Activated CD4-positive, alpha-beta T cell treated with anti-CD3 and anti-CD28 coated beads, Interleukin-2, Interleukin-6, amounts not matched to agents 100 ng/mL and 50 ng/mL, durations not matched to agents 16 hours and 8 hours (primary cell): ENCODE data around the gene NEK1.

Source experiments
- DNase-seq: peaks from one replicate; pipeline ENCODE4 v3.0.0-alpha.2; 2020

The NEK1 gene

DNA sequence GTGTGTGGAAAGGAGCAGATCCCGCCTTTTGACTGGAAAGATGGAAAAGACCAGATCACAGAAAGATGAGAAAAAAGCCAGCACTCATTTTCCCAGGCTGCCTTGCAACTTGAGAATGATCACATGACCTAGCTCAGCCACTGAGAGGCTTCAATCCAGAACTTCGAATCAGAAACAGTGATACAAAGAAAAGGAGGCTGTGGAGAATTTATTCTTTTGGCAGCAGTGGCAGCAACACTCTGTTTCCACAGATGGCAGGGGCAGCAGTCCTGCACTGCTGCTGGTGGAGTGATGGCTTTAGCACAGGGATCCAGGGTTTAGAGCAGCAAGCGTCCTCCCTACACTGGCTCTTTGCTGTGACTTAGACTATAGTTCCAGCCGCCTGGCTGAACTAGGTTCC is 263.8 kb downstream of the NEK1 start:
- DNase-seq = no peak

DNA sequence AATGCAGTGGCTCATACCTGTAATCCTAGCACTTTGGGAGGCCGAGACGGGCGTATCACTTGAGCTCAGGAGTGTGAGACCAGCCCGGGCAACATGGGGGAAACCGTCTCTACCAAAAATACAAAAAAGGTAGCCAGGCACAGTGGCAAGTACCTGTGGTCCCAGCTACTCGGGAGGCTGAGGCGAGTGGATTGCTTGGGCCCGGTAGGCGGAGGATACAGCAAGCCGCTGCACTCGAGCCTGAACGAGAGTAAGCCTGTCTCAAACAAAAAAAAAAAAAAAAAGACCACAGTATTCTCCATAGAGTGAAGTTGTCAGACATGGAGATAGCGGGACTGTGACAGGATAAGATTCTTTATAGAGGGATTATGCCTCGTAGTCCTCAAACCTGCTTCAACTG is 265.5 kb downstream of the NEK1 start:
- DNase-seq = no peak

GRCh38 chr4:169345316-169345721 is 267.1 kb downstream of the NEK1 start:
- no peak for DNase-seq
